ENCODE data around the gene RALGAPB.

RALGAPB gene

GRCh38 chr20:38446441-38447209, 26.0 kb upstream of the RALGAPB start (continued):
- TF ChIP-seq ZBTB26 (tag by site-specific recombination; optimal IDR thresholded peaks at IDR 0.05) (peak; percentile 83), ZSCAN4 (tag by site-specific recombination; IDR thresholded peaks at IDR 0.05) (0 out of 2 replicates have a peak, but pooled peaks have one; percentile 50), ZNF530 (tag by site-specific recombination; IDR thresholded peaks at IDR 0.05; ENCODE audit: low read depth) (no peak), ZNF529 (tag by site-specific recombination; IDR thresholded peaks at IDR 0.05; ENCODE audit: insufficient replicate concordance) (no peak), SCRT2 (tag by site-specific recombination; IDR thresholded peaks at IDR 0.05) (0 out of 2 replicates have a peak, but pooled peaks have one; percentile 33), ZBTB20 (tag by site-specific recombination; IDR thresholded peaks at IDR 0.05) (peak; percentile 48; the same call in 1 of the 2 replicates), ZNF112 (tag by site-specific recombination; IDR thresholded peaks at IDR 0.05) (no peak), PBX3 (CRISPR knock-in tag; IDR thresholded peaks at IDR 0.05) (peak; percentile 87), ZIC2 (tag by site-specific recombination; IDR thresholded peaks at IDR 0.05) (0 out of 2 replicates have a peak, but pooled peaks have one; percentile 15), ZNF121 (tag by site-specific recombination; IDR thresholded peaks at IDR 0.05) (no peak), ZNF335 (tag by site-specific recombination; conservative IDR thresholded peaks at IDR 0.05) (peak; percentile 78), SALL2 (tag by site-specific recombination; IDR thresholded peaks at IDR 0.05; ENCODE audit: borderline replicate concordance) (no peak), ZFP37 (tag by site-specific recombination; IDR thresholded peaks at IDR 0.05) (peak; percentile 94), ZNF596 (tag by site-specific recombination; IDR thresholded peaks at IDR 0.05) (peak; percentile 92), ZNF302 (tag by site-specific recombination; IDR thresholded peaks at IDR 0.05; ENCODE audit: low read depth) (no peak), KLF9 (tag by site-specific recombination; IDR thresholded peaks at IDR 0.05; ENCODE audit: low read depth) (peak; percentile 92), KLF17 (tag by site-specific recombination; IDR thresholded peaks at IDR 0.05) (peak; percentile 92), ELK4 (IDR thresholded peaks at IDR 0.05; ENCODE audit: borderline replicate concordance, low read depth, low read length) (no peak), GFI1B (tag by site-specific recombination; IDR thresholded peaks at IDR 0.05) (no peak), ZNF223 (tag by site-specific recombination; IDR thresholded peaks at IDR 0.05) (no peak), PRDM10 (tag by site-specific recombination; IDR thresholded peaks at IDR 0.05) (peak; percentile 75), ZBTB49 (tag by site-specific recombination; IDR thresholded peaks at IDR 0.05; ENCODE audit: low read depth) (no peak), ZNF560 (tag by site-specific recombination; IDR thresholded peaks at IDR 0.05; ENCODE audit: borderline replicate concordance) (no peak), INSM2 (tag by site-specific recombination; IDR thresholded peaks at IDR 0.05) (peak; percentile 78), ZNF843 (tag by site-specific recombination; IDR thresholded peaks at IDR 0.05) (peak; percentile 55; the same call in 1 of the 2 replicates)

Measured in HEK293 (cell line).